Measurements from ENCODE around the gene TAPT1.
"Not testable (repeated sequence)": the region's sequence is repeated elsewhere in the genome, so short reads cannot be mapped to it uniquely, and the experiment has no call there.

The TAPT1 gene

GRCh38 chr4:16155528-16156169 lies 70.6 kb downstream of the TAPT1 start:
- Mint-ChIP-seq H3K27ac (no peak overlapping the region), H3K4me1 (ENCODE audit: low read depth) (no peaks in the 10 kb centered on the region), H3K36me3 (no peaks in the 10 kb centered on the region), H3K27me3 (no peaks in the 10 kb centered on the region), H3K9me3 (ENCODE audit: low read depth) (no peaks in the 10 kb centered on the region), H3K4me3 (no peak overlapping the region)

- no peak overlapping the region for H3K27ac Mint-ChIP-seq
- no peaks in the 10 kb centered on the region for H3K27me3 Mint-ChIP-seq
- no peak overlapping the region for H3K4me3 Mint-ChIP-seq
- no peaks in the 10 kb centered on the region for H3K4me1 Mint-ChIP-seq (ENCODE audit: low read depth)
- H3K9me3 Mint-ChIP-seq (ENCODE audit: low read depth): no peaks in the 10 kb centered on the region
- H3K36me3 Mint-ChIP-seq: no peaks in the 10 kb centered on the region
These were observed 71.8 kb downstream of the TAPT1 start for GRCh38 chr4:16154451-16154850.

- no peaks in the 10 kb centered on the region for H3K9me3 Mint-ChIP-seq (ENCODE audit: low read depth)
- peaks cover 7% of the 10 kb centered on the region for H3K36me3 Mint-ChIP-seq
- no peaks in the 10 kb centered on the region for H3K4me1 Mint-ChIP-seq (ENCODE audit: low read depth)
- H3K27ac Mint-ChIP-seq: no peak overlapping the region
- H3K4me3 Mint-ChIP-seq: no peak overlapping the region
- no peaks in the 10 kb centered on the region for H3K27me3 Mint-ChIP-seq
These were observed 75.6 kb downstream of the TAPT1 start for GRCh38 chr4:16150716-16151115.

- Mint-ChIP-seq H3K36me3 (peaks cover 23% of the 10 kb centered on the region), H3K9me3 (ENCODE audit: low read depth) (peaks cover 23% of the 10 kb centered on the region)
- not testable (repeated sequence) for H3K4me3 Mint-ChIP-seq; H3K27me3 Mint-ChIP-seq; H3K4me1 Mint-ChIP-seq (ENCODE audit: low read depth); H3K27ac Mint-ChIP-seq
These were observed 81.4 kb downstream of the TAPT1 start for GRCh38 chr4:16144913-16145312.

- H3K4me3 Mint-ChIP-seq: no peak overlapping the region
- H3K27ac Mint-ChIP-seq: no peak overlapping the region
- peaks cover 23% of the 10 kb centered on the region for H3K9me3 Mint-ChIP-seq (ENCODE audit: low read depth)
- peaks cover 18% of the 10 kb centered on the region for H3K36me3 Mint-ChIP-seq
- H3K27me3 Mint-ChIP-seq: no peaks in the 10 kb centered on the region
- no peaks in the 10 kb centered on the region for H3K4me1 Mint-ChIP-seq (ENCODE audit: low read depth)
These were observed 83.5 kb downstream of the TAPT1 start for GRCh38 chr4:16142598-16143310.

- no peak overlapping the region for H3K4me3 Mint-ChIP-seq
- H3K27me3 Mint-ChIP-seq: no peaks in the 10 kb centered on the region
- no peaks in the 10 kb centered on the region for H3K4me1 Mint-ChIP-seq (ENCODE audit: low read depth)
- peaks cover 23% of the 10 kb centered on the region for H3K9me3 Mint-ChIP-seq (ENCODE audit: low read depth)
- no peak overlapping the region for H3K27ac Mint-ChIP-seq
- peaks cover 16% of the 10 kb centered on the region for H3K36me3 Mint-ChIP-seq
These were observed 85.4 kb downstream of the TAPT1 start for GRCh38 chr4:16140879-16141249.

- Mint-ChIP-seq H3K9me3 (ENCODE audit: low read depth) (peaks cover 22% of the 10 kb centered on the region), H3K36me3 (peaks cover 14% of the 10 kb centered on the region)
These were observed 85.9 kb downstream of the TAPT1 start for GRCh38 chr4:16140231-16140878.

GRCh38 chr4:16139066-16139945 lies 87.0 kb downstream of the TAPT1 start:
- Mint-ChIP-seq H3K4me1 (ENCODE audit: low read depth) (no peaks in the 10 kb centered on the region), H3K27ac (no peak overlapping the region), H3K36me3 (peaks cover 13% of the 10 kb centered on the region), H3K9me3 (ENCODE audit: low read depth) (peaks cover 18% of the 10 kb centered on the region), H3K4me3 (no peak overlapping the region), H3K27me3 (no peaks in the 10 kb centered on the region)

More at GRCh38 chr4:16140231-16140878, 85.9 kb downstream of the TAPT1 start:
- Mint-ChIP-seq H3K4me1 (ENCODE audit: low read depth) (no peaks in the 10 kb centered on the region), H3K27me3 (no peaks in the 10 kb centered on the region), H3K4me3 (no peak overlapping the region), H3K27ac (no peak overlapping the region)

- no peaks in the 10 kb centered on the region for H3K4me1 Mint-ChIP-seq (ENCODE audit: low read depth)
- no peaks in the 10 kb centered on the region for H3K27me3 Mint-ChIP-seq
- H3K36me3 Mint-ChIP-seq: peaks cover 9% of the 10 kb centered on the region
- H3K4me3 Mint-ChIP-seq: no peak overlapping the region
- no peak overlapping the region for H3K27ac Mint-ChIP-seq
- peaks cover 12% of the 10 kb centered on the region for H3K9me3 Mint-ChIP-seq (ENCODE audit: low read depth)
These were observed 89.4 kb downstream of the TAPT1 start for GRCh38 chr4:16136827-16137226.

- Mint-ChIP-seq H3K9me3 (ENCODE audit: low read depth) (peaks cover 7% of the 10 kb centered on the region), H3K4me3 (no peak overlapping the region), H3K27ac (no peak overlapping the region), H3K27me3 (no peaks in the 10 kb centered on the region), H3K4me1 (ENCODE audit: low read depth) (no peaks in the 10 kb centered on the region), H3K36me3 (peaks cover 7% of the 10 kb centered on the region)
These were observed 90.0 kb downstream of the TAPT1 start for GRCh38 chr4:16136311-16136710.

GRCh38 chr4:16133406-16133805 lies 92.9 kb downstream of the TAPT1 start:
- no peaks in the 10 kb centered on the region for H3K36me3 Mint-ChIP-seq

GRCh38 chr4:16131293-16131692 lies 95.0 kb downstream of the TAPT1 start:
- Mint-ChIP-seq H3K4me1 (ENCODE audit: low read depth) (no peaks in the 10 kb centered on the region), H3K4me3 (no peak overlapping the region), H3K36me3 (no peaks in the 10 kb centered on the region), H3K27me3 (no peaks in the 10 kb centered on the region), H3K27ac (no peak overlapping the region), H3K9me3 (ENCODE audit: low read depth) (no peaks in the 10 kb centered on the region)

More at GRCh38 chr4:16133406-16133805, 92.9 kb downstream of the TAPT1 start:
- no peaks in the 10 kb centered on the region for H3K9me3 Mint-ChIP-seq (ENCODE audit: low read depth)
- H3K27ac Mint-ChIP-seq: no peak overlapping the region
- H3K4me3 Mint-ChIP-seq: no peak overlapping the region
- no peaks in the 10 kb centered on the region for H3K27me3 Mint-ChIP-seq
- H3K4me1 Mint-ChIP-seq (ENCODE audit: low read depth): no peaks in the 10 kb centered on the region

GRCh38 chr4:16129336-16129735 lies 96.9 kb downstream of the TAPT1 start:
- Mint-ChIP-seq H3K27ac (no peak overlapping the region), H3K27me3 (no peaks in the 10 kb centered on the region), H3K36me3 (no peaks in the 10 kb centered on the region), H3K4me3 (no peak overlapping the region), H3K9me3 (ENCODE audit: low read depth) (no peaks in the 10 kb centered on the region), H3K4me1 (ENCODE audit: low read depth) (peaks cover 8% of the 10 kb centered on the region)

GRCh38 chr4:16126714-16127113 lies 99.6 kb downstream of the TAPT1 start:
- H3K36me3 Mint-ChIP-seq: no peaks in the 10 kb centered on the region
- no peaks in the 10 kb centered on the region for H3K9me3 Mint-ChIP-seq (ENCODE audit: low read depth)
- no peaks in the 10 kb centered on the region for H3K27me3 Mint-ChIP-seq
- no peak overlapping the region for H3K4me3 Mint-ChIP-seq
- no peak overlapping the region for H3K27ac Mint-ChIP-seq
- H3K4me1 Mint-ChIP-seq (ENCODE audit: low read depth): peaks cover 32% of the 10 kb centered on the region

All from activated naive CD8-positive, alpha-beta T cell (primary cell).